H9 (cell line): Measurements from ENCODE around the gene PRKCB. TPM values are rescaled to one million over a fixed set of nuclear protein-coding genes. Genes with fewer than 3 reads are reported as not detected.

Experiments used
- DNase-seq: peaks from one replicate; pipeline ENCODE4 v3.0.0-alpha.2; 2017
- H2AFZ ChIP-seq: one replicate; pipeline ENCODE4 v1.6.1; 2013; ENCODE audit warnings: mild to moderate bottlenecking, low read length, control low read depth, moderate library complexity
- H2AK5ac ChIP-seq: 2 replicates; pipeline ENCODE4 v1.6.1; 2013; ENCODE audit warnings: low read length, control low read depth, mixed read lengths; ENCODE audit not compliant: insufficient read length
- H2BK120ac ChIP-seq: one replicate; pipeline ENCODE4 v1.6.1; 2013; ENCODE audit warnings: low read depth, mild to moderate bottlenecking, low read length, control low read depth, inconsistent platforms; ENCODE audit not compliant: poor library complexity, severe bottlenecking
- H2BK12ac ChIP-seq: 2 replicates; pipeline ENCODE4 v1.6.1; 2013; ENCODE audit warnings: low read length, control low read depth, mixed read lengths, low read depth; ENCODE audit not compliant: insufficient read length
- H2BK15ac ChIP-seq: 2 replicates; pipeline ENCODE4 v1.6.1; 2013; ENCODE audit warnings: low read depth, low read length, control low read depth
- H2BK20ac ChIP-seq: one replicate; pipeline ENCODE4 v1.6.1; 2013; ENCODE audit warnings: low read depth, mild to moderate bottlenecking, low read length, control low read depth, inconsistent platforms; ENCODE audit not compliant: poor library complexity, severe bottlenecking
- H2BK5ac ChIP-seq: 2 replicates; pipeline ENCODE4 v1.6.1; 2013; ENCODE audit warnings: low read length, control low read depth, mixed read lengths; ENCODE audit not compliant: insufficient read length
- H3K14ac ChIP-seq: 2 replicates; pipeline ENCODE4 v1.6.1; 2013; ENCODE audit warnings: low read length, control low read depth; ENCODE audit not compliant: insufficient read depth
- H3K18ac ChIP-seq: 2 replicates; pipeline ENCODE4 v1.6.1; 2013; ENCODE audit warnings: low read depth, mild to moderate bottlenecking, mixed read lengths, low read length, control low read depth; ENCODE audit not compliant: insufficient read length
- H3K23ac ChIP-seq: 2 replicates; pipeline ENCODE4 v1.6.1; 2013; ENCODE audit warnings: low read length, control low read depth, mixed read lengths, low read depth; ENCODE audit not compliant: insufficient read length
- H3K23me2 ChIP-seq: 2 replicates; pipeline ENCODE4 v1.6.1; 2013; ENCODE audit warnings: low read depth, mild to moderate bottlenecking, mixed read lengths, low read length, control low read depth; ENCODE audit not compliant: insufficient read length, poor library complexity, severe bottlenecking
- H3K27ac ChIP-seq: 2 replicates; pipeline ENCODE4 v1.5.1; 2013; ENCODE audit warnings: low read length, control low read depth, mixed read lengths, low read depth; ENCODE audit not compliant: insufficient read length
- H3K27me3 ChIP-seq: 2 replicates; pipeline ENCODE4 v1.6.1; 2013; ENCODE audit warnings: low read length, control low read depth, inconsistent platforms; ENCODE audit not compliant: insufficient read depth
- H3K4ac ChIP-seq: 2 replicates; pipeline ENCODE4 v1.6.1; 2013; ENCODE audit warnings: low read depth, mild to moderate bottlenecking, control low read depth, inconsistent platforms, low read length, moderate library complexity
- H3K4me1 ChIP-seq: 2 replicates; pipeline ENCODE4 v1.6.1; 2013; ENCODE audit warnings: low read length, control low read depth, inconsistent platforms; ENCODE audit not compliant: insufficient read depth
- H3K4me2 ChIP-seq: 2 replicates; pipeline ENCODE4 v1.6.1; 2013; ENCODE audit warnings: low read length, control low read depth, mixed read lengths; ENCODE audit not compliant: insufficient read length, insufficient read depth
- H3K56ac ChIP-seq: 2 replicates; pipeline ENCODE4 v1.6.1; 2013; ENCODE audit warnings: low read depth, mild to moderate bottlenecking, mixed read lengths, low read length, control low read depth; ENCODE audit not compliant: insufficient read length
- H3K79me1 ChIP-seq: 2 replicates; pipeline ENCODE4 v1.6.1; 2013; ENCODE audit warnings: low read depth, mild to moderate bottlenecking, moderate library complexity, low read length, control low read depth, inconsistent platforms; ENCODE audit not compliant: insufficient read depth, poor library complexity, severe bottlenecking
- H3K79me2 ChIP-seq: 2 replicates; pipeline ENCODE4 v1.6.1; 2013; ENCODE audit warnings: low read length, control low read depth, inconsistent platforms; ENCODE audit not compliant: insufficient read depth
- H3K9ac ChIP-seq: 2 replicates; pipeline ENCODE4 v1.6.1; 2013; ENCODE audit warnings: low read length, control low read depth, mixed read lengths; ENCODE audit not compliant: insufficient read length; ENCODE audit errors: extremely low read depth
- H3K9me3 ChIP-seq: one replicate; pipeline ENCODE4 v1.6.1; 2013; ENCODE audit warnings: low read depth, low read length, inconsistent platforms; ENCODE audit not compliant: control insufficient read depth
- H3T11ph ChIP-seq: one replicate; pipeline ENCODE4 v1.6.1; 2013; ENCODE audit warnings: mild to moderate bottlenecking, low read length, control low read depth, inconsistent platforms
- H4K20me1 ChIP-seq: one replicate; pipeline ENCODE4 v1.6.1; 2013; ENCODE audit not compliant: control insufficient read depth, insufficient read length, insufficient read depth
- H4K5ac ChIP-seq: 2 replicates; pipeline ENCODE4 v1.6.1; 2013; ENCODE audit warnings: low read depth, mild to moderate bottlenecking, mixed read lengths, low read length, control low read depth; ENCODE audit not compliant: insufficient read length
- H4K8ac ChIP-seq: replicated peaks from 2 replicates; pipeline ENCODE4 v1.6.1; 2013; ENCODE audit warnings: low read length, control low read depth, mixed read lengths, low read depth; ENCODE audit not compliant: insufficient read length
- H4K91ac ChIP-seq: 2 replicates; pipeline ENCODE4 v1.6.1; 2013; ENCODE audit warnings: low read depth, mild to moderate bottlenecking, moderate library complexity, mixed read lengths, low read length, control low read depth; ENCODE audit not compliant: insufficient read length
- H3K27ac Mint-ChIP-seq, 3 experiments: 2 replicates in 2 of 3; 3 replicates in 1 of 3; pipeline ENCODE4 v1.8.0; 2020 to 2021; ENCODE audit warnings: mixed read lengths in 3 of 3, mild to moderate bottlenecking in 1 of 3, moderate library complexity in 1 of 3
- H3K27me3 Mint-ChIP-seq: 2 replicates; pipeline ENCODE4 v1.8.0; 2021; ENCODE audit warnings: low read depth, mild to moderate bottlenecking, moderate library complexity, mixed read lengths
- H3K36me3 Mint-ChIP-seq, 3 experiments: 2 replicates in 2 of 3; 3 replicates in 1 of 3; pipeline ENCODE4 v1.8.0; 2020 to 2021; ENCODE audit warnings: low read depth in 3 of 3, mixed read lengths in 3 of 3; ENCODE audit not compliant: insufficient read depth in 1 of 3
- H3K4me1 Mint-ChIP-seq, 2 experiments: 2 replicates each; pipeline ENCODE4 v1.8.0; 2020; ENCODE audit warnings: mixed read lengths in 2 of 2
- H3K4me3 Mint-ChIP-seq, 2 experiments: 2 replicates in 1 of 2; 3 replicates in 1 of 2; pipeline ENCODE4 v1.8.0; 2020 to 2021; ENCODE audit warnings: mild to moderate bottlenecking in 2 of 2, mixed read lengths in 2 of 2, moderate library complexity in 1 of 2
- H3K9me3 Mint-ChIP-seq, 2 experiments: 2 replicates in 1 of 2; 3 replicates in 1 of 2; pipeline ENCODE4 v1.8.0; 2020; ENCODE audit warnings: mild to moderate bottlenecking in 2 of 2, mixed read lengths in 2 of 2, moderate library complexity in 1 of 2
- WGBS: extraction: QIAGEN DNeasy Blood & Tissue Kit; methylation state at CpG from one replicate; pipeline ENCODE4 v1.1.7; 2013; ENCODE audit warnings: missing lambda C conversion rate, low lambda C conversion rate, mixed read lengths; ENCODE audit not compliant: insufficient read length; ENCODE audit errors: extremely low coverage; 5-methylcytosine and 5-hydroxymethylcytosine counted together
- total RNA-seq: library from RNA; stranded (reverse); gene quantifications from 2 replicates; pipeline ENCODE4 v1.2.1, GENCODE V29; 2021
- TF ChIP-seq, protein P1 (sequence below): fragments of 200-600 bp; sonication (generic); conservative IDR thresholded peaks from 3 replicates; pipeline ENCODE4 v1.8.0; 2021; ENCODE audit warnings: antibody characterized with exemption, mild to moderate bottlenecking

The PRKCB gene
- total RNA-seq, 1 experiment from 2014 or later, result 7.0 TPM

DNA sequence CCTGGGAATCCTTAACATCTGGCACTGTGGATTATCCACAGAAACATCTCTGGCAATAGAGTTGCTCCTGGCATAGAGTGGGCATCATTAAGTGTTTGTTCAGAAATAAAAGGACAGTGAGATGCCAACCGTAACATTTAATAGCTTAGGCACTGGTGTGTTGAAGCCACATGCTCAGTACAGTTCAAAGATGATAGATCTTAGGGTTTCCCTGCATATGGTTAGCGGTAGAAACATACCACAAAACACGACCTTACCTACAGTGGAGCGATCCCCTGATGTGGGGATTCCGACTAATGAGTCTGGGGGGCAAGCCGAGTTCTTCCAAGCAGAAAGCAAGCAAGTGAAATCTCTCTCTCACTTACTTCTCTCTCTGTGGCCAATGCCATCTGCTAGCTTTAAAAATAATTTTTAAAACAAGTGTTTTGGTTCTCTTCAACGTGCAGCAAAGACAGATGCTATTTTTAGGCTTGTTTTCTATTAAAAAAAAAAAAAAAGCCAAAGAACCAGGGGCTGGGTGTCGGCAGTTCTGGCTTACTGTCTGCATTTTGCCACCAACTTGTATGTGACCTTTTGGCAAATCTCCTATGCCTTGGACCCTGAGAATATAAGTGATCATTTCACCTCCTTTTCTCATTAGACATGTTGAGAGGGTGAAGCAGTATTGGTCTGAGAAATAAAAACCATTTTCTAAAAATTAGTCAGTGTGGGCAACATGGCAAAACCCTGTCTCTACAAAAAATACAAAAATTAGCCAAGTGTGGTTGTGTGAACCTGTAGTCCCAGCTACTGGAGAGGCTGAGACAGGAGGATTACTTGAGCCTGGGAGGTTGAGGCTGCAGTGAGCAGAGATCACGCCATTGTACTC is 331.1 kb downstream of the PRKCB start:
- Histone ChIP-seq H3K14ac (no peak overlapping the region), H3K56ac (no peak overlapping the region), H3K79me1 (no peaks in the 10 kb centered on the region), H2BK20ac (no peak overlapping the region), H2AK5ac (no peak overlapping the region), H3K4me2 (no peak overlapping the region), H3K27ac (no peak overlapping the region), H4K5ac (no peak overlapping the region), H3K9me3 (no peaks in the 10 kb centered on the region), H4K91ac (no peak overlapping the region), H3K4me1 (peaks cover 13% of the 10 kb centered on the region; the same call in 1 of the 2 replicates), H2BK15ac (no peak overlapping the region), H4K20me1 (no peaks in the 10 kb centered on the region), H3K23ac (no peak overlapping the region), H3K27me3 (no peaks in the 10 kb centered on the region), H3K79me2 (no peaks in the 10 kb centered on the region), H3K9ac (no peak overlapping the region), H4K8ac (no peak overlapping the region), H3K4ac (no peak overlapping the region), H3T11ph (no peak overlapping the region), H2AFZ (no peak overlapping the region), H3K23me2 (no peaks in the 10 kb centered on the region), H2BK120ac (no peak overlapping the region), H2BK12ac (no peak overlapping the region), H3K18ac (no peak overlapping the region), H2BK5ac (no peak overlapping the region)
- H3K36me3 Mint-ChIP-seq, result 0 out of 7 replicates have a peak, but pooled peaks cover 0 to 2% (median 0%) of the 10 kb centered on the region in 3 experiments
- H3K4me1 Mint-ChIP-seq, result peaks cover 23 to 26% of the 10 kb centered on the region in 2 experiments
- WGBS, result no CpG with 5 or more reads among the region's 9 CpGs
- no peaks in the 10 kb centered on the region for H3K9me3 Mint-ChIP-seq
- no peaks in the 10 kb centered on the region; the same call in none of the 2 replicates for H3K27me3 Mint-ChIP-seq
- H3K27ac Mint-ChIP-seq, result peak overlapping the region in 1 of 3 experiments; percentile 88; a peak in 1 of 7 replicates
- no peak for DNase-seq
- TF ChIP-seq, protein P1, sequence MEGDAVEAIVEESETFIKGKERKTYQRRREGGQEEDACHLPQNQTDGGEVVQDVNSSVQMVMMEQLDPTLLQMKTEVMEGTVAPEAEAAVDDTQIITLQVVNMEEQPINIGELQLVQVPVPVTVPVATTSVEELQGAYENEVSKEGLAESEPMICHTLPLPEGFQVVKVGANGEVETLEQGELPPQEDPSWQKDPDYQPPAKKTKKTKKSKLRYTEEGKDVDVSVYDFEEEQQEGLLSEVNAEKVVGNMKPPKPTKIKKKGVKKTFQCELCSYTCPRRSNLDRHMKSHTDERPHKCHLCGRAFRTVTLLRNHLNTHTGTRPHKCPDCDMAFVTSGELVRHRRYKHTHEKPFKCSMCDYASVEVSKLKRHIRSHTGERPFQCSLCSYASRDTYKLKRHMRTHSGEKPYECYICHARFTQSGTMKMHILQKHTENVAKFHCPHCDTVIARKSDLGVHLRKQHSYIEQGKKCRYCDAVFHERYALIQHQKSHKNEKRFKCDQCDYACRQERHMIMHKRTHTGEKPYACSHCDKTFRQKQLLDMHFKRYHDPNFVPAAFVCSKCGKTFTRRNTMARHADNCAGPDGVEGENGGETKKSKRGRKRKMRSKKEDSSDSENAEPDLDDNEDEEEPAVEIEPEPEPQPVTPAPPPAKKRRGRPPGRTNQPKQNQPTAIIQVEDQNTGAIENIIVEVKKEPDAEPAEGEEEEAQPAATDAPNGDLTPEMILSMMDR, result no peak
- no peak overlapping the region for H3K4me3 Mint-ChIP-seq
